Breast epithelium (tissue), 3 donors: ENCODE data around the gene NUDT21. TPM values are rescaled to one million over a fixed set of nuclear protein-coding genes. Genes with fewer than 3 reads are reported as not detected.

Source experiments
- total RNA-seq, 3 donors: library from RNA; depleted of rRNA; stranded (reverse); fragments of >200 nt; gene quantifications; one replicate each; pipeline ENCODE4 v1.1.0, GENCODE V29; 2016

Gene NUDT21
- total RNA-seq, 3 donors from 2014 or later = 53.9 to 65.3 (median 54.1) TPM

Other genes with a start within 250 kb of the NUDT21 start
- 100 to 1,000 TPM; 156 to 205 (median 188) TPM for gene AMFR, start 25.8 kb downstream of the NUDT21 start, total RNA-seq
- 10 to 100 TPM; 21.4 to 36.3 (median 25.2) TPM for gene OGFOD1, start 222 bp upstream of the NUDT21 start, total RNA-seq
- 10 to 100 TPM; 42.6 to 80.5 (median 56.2) TPM for gene BBS2, start 68.7 kb upstream of the NUDT21 start, total RNA-seq
- not detected for gene MT4, start 113.7 kb upstream of the NUDT21 start, total RNA-seq
- gene MT3, start 138.2 kb upstream of the NUDT21 start, total RNA-seq = not detected
- gene MT2A, start 157.3 kb upstream of the NUDT21 start, total RNA-seq = 100 to 1,000 TPM; 352 to 543 (median 428) TPM
- 100 to 1,000 TPM; 284 to 698 (median 513) TPM for gene MT1E, start 174.4 kb upstream of the NUDT21 start, total RNA-seq
- gene MT1M, start 181.3 kb upstream of the NUDT21 start, total RNA-seq = 100 to 1,000 TPM in 1 of 3 donors, 10 to 100 TPM in 2; 42.9 to 120 (median 46.0) TPM
- gene MT1A, start 187.3 kb upstream of the NUDT21 start, total RNA-seq = 100 to 1,000 TPM in 2 of 3 donors, 10 to 100 TPM in 1; 97.8 to 672 (median 130) TPM
- gene MT1B, start 200.6 kb upstream of the NUDT21 start, total RNA-seq = not detected
- gene MT1F, start 206.6 kb upstream of the NUDT21 start, total RNA-seq = 10 to 100 TPM in 2 of 3 donors, 1 to 10 TPM in 1; 9.1 to 34.0 (median 12.1) TPM
- gene MT1G, start 216.7 kb upstream of the NUDT21 start, total RNA-seq = 100 to 1,000 TPM in 1 of 3 donors, 10 to 100 TPM in 2; 20.0 to 224 (median 48.3) TPM
- not detected for gene MT1H, start 218.5 kb upstream of the NUDT21 start, total RNA-seq
- gene MT1X, start 231.1 kb upstream of the NUDT21 start, total RNA-seq = 1,000 to 10,000 TPM; 2,679 to 5,417 (median 3,885) TPM